Esophagus muscularis mucosa (tissue), 4 donors: ENCODE measurements around the gene ATXN7L3. TPM values are rescaled to one million over a fixed set of nuclear protein-coding genes. Genes with fewer than 3 reads are reported as not detected.
"Not testable (repeated sequence)": the region's sequence is repeated elsewhere in the genome, so short reads cannot be mapped to it uniquely, and the experiment has no call there.

Experiments
- DNase-seq: peaks from one replicate; pipeline ENCODE4 v3.0.0-alpha.2; 2017; ENCODE audit errors: extremely low spot score
- H3K27ac ChIP-seq, 4 donors: fragments of 200-600 bp; sonication (generic); replicated peaks in 1 of 4; 1 replicate in 3 of 4; 2 replicates in 1 of 4; pipeline ENCODE4 v1.5.1; 2016 to 2019; ENCODE audit warnings: mild to moderate bottlenecking in 1 of 4
- H3K27me3 ChIP-seq, 4 donors: fragments of 200-600 bp; sonication (generic); one replicate each; pipeline versions ENCODE4 v1.5.1 to v1.6.0; 2016 to 2019
- H3K36me3 ChIP-seq, 4 donors: fragments of 200-600 bp; sonication (generic); one replicate each; pipeline ENCODE4 v1.5.1; 2016 to 2019
- H3K4me1 ChIP-seq, 4 donors: fragments of 200-600 bp; sonication (generic); one replicate each; pipeline ENCODE4 v1.5.1; 2016 to 2019
- H3K4me3 ChIP-seq, 4 donors: fragments of 200-600 bp; sonication (generic); 1 replicate in 2 of 4; 2 replicates in 2 of 4; pipeline ENCODE4 v1.5.1; 2016 to 2019; ENCODE audit warnings: mild to moderate bottlenecking in 4 of 4, moderate library complexity in 1 of 4
- H3K9me3 ChIP-seq, 4 donors: fragments of 200-600 bp; sonication (generic); 1 replicate in 3 of 4; 2 replicates in 1 of 4; pipeline ENCODE4 v1.5.1; 2016 to 2019
- EP300 ChIP-seq: sonication (generic); formaldehyde crosslinking; IDR thresholded peaks from one replicate; pipeline ENCODE4 v1.6.1; 2017; ENCODE audit warnings: antibody characterized with exemption
- POLR2A ChIP-seq: fragments of 450-650 bp; IDR thresholded peaks from one replicate; pipeline ENCODE4 v1.6.1; 2017; ENCODE audit warnings: antibody characterized with exemption, moderate library complexity, mild to moderate bottlenecking, low read depth
- POLR2AphosphoS5 ChIP-seq, 2 donors: sonication (generic); formaldehyde crosslinking; IDR thresholded peaks; one replicate each; pipeline ENCODE4 v1.6.1; 2017; ENCODE audit warnings: antibody characterized with exemption in 2 of 2
- WGBS: methylation state at CpG from one replicate; pipeline ENCODE4 v1.1.5; 2018; 5-methylcytosine and 5-hydroxymethylcytosine counted together
- intact Hi-C: fragments of 100-400 bp; cut with DNase I; formaldehyde crosslinking; loops from one replicate; pipeline ENCODE4 v1.15.1; 2023
- small RNA-seq, 3 donors: library from RNA; depleted of rRNA; stranded (forward); fragments of <200 nt; gene quantifications; one replicate each; pipeline ENCODE3, GENCODE V24; 2016
- total RNA-seq, 4 donors: library from RNA; depleted of rRNA; stranded (reverse); fragments of >200 nt; gene quantifications; one replicate each; pipeline versions ENCODE4 v1.1.0 to v1.2.1, GENCODE V29; 2016
- TF ChIP-seq, protein P1 (sequence below), 3 experiments: fragments of 200-600 bp in 2 of 3; fragments of 450-650 bp in 1 of 3; sonication (generic) in 2 of 3; IDR thresholded peaks; one replicate each; pipeline ENCODE4 v1.5.1; 2017 to 2019; ENCODE audit warnings: antibody characterized with exemption in 3 of 3, mild to moderate bottlenecking in 2 of 3, moderate library complexity in 1 of 3

Gene ATXN7L3
- total RNA-seq, 4 donors from 2014 or later, result 41.9 to 72.6 (median 50.0) TPM

DNA sequence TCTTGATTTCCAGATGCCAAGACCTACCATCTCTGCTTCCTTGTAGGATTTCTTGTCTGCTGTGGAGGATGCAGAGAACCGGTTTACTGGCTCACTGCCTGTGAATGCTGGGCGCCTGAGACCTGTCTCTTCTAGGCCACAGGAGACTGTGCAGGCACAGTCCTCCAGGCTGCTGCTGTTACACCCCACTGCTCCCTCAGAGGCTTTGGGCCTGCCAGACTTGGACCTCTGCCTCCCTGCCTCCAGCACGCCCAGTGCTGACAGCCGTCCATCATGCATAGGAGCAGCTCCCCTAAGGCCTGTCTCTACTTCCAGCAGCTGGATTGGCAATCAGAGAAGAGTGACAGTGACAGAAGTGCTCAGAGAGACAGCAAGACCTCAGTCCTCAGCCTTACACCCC lies 51.9 kb downstream of the ATXN7L3 start:
- intact Hi-C loops, result loop anchor here (10.0 kb wide), 1 partner anchor 243 kb away; the partner anchor contains the start of gene MPP2
- no peak overlapping the region for H3K27ac ChIP-seq
- WGBS, result 88% methylated on average over 3 of the region's 4 CpGs

DNA sequence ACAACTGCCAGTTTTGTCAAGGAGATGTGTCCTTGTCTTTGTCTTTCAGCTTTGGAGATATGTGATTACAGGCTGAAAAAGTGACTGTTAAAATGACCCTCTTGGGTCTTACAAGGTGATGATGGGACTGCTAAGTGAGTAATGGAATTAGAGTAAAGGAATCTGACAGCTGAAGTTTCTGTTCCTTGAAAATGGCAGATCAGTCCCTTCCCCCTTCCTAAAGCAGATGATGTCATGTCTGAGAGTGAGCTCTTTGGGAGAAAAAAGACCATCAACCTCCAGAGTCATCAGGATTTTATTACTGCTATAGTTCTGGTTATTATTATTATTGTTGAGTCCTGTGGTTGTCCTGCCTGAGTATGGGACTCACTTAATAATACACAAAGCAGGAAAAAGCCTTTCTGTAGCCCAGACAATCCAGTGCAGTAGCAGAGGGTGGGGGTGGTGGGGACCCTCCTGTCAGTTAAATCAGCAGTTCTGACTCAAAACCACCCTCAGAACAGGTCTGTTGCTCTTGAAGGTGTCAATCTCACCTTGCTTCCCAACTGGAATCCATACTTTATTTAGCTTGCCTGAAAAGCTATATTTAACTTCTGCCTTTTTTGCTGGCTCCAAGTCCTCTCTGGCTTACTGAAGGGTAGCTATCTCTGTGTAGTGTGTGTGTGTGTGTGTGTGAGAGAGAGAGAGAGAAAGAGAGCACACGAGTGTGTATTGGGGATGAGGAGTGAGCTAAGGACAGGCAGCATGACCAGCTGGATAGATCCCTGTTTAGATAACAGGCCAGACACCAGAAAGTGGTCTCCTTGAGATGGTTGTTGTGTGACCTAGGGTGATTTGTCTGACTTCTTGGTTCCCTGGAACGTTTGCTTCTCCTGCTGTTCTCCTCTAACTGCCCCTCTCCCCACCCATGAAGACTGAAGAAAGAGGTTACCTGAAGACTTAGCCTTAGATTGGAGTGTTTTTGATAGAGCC lies 53.0 kb downstream of the ATXN7L3 start:
- TF ChIP-seq, protein P1, sequence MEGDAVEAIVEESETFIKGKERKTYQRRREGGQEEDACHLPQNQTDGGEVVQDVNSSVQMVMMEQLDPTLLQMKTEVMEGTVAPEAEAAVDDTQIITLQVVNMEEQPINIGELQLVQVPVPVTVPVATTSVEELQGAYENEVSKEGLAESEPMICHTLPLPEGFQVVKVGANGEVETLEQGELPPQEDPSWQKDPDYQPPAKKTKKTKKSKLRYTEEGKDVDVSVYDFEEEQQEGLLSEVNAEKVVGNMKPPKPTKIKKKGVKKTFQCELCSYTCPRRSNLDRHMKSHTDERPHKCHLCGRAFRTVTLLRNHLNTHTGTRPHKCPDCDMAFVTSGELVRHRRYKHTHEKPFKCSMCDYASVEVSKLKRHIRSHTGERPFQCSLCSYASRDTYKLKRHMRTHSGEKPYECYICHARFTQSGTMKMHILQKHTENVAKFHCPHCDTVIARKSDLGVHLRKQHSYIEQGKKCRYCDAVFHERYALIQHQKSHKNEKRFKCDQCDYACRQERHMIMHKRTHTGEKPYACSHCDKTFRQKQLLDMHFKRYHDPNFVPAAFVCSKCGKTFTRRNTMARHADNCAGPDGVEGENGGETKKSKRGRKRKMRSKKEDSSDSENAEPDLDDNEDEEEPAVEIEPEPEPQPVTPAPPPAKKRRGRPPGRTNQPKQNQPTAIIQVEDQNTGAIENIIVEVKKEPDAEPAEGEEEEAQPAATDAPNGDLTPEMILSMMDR (IDR thresholded peaks at IDR 0.05), result no peak
- peaks cover 28 to 69% (median 44%) of the 10 kb centered on the region in 4 donors for H3K4me1 ChIP-seq
- 44% methylated on average over 2 of the region's 2 CpGs for WGBS
- DNase-seq, result no peak
- H3K4me3 ChIP-seq, result no peak overlapping the region
- intact Hi-C loops, result loop anchor here (10.0 kb wide), 1 partner anchor 242 kb away; the partner anchor contains the start of gene MPP2
- peaks cover 0 to 10% (median 3%) of the 10 kb centered on the region in 4 donors for H3K36me3 ChIP-seq
- H3K27ac ChIP-seq, result peak overlapping the region; percentile 70 to 81 (median 78)
- H3K27me3 ChIP-seq, result no peaks in the 10 kb centered on the region
- H3K9me3 ChIP-seq, result no peaks in the 10 kb centered on the region

More for the DNA sequence above, 51.9 kb downstream of the ATXN7L3 start:
- H3K36me3 ChIP-seq, result peaks cover 0 to 10% (median 3%) of the 10 kb centered on the region in 4 donors
- no peak overlapping the region for H3K4me3 ChIP-seq
- no peak for DNase-seq
- peaks cover 19 to 59% (median 34%) of the 10 kb centered on the region in 4 donors for H3K4me1 ChIP-seq
- H3K9me3 ChIP-seq, result no peaks in the 10 kb centered on the region
- TF ChIP-seq, protein P1 (IDR thresholded peaks at IDR 0.05), result no peak
- TF ChIP-seq EP300 (no peak), POLR2A (no peak), POLR2AphosphoS5 (IDR thresholded peaks at IDR 0.05) (no peak)
- H3K27me3 ChIP-seq, result no peaks in the 10 kb centered on the region

DNA sequence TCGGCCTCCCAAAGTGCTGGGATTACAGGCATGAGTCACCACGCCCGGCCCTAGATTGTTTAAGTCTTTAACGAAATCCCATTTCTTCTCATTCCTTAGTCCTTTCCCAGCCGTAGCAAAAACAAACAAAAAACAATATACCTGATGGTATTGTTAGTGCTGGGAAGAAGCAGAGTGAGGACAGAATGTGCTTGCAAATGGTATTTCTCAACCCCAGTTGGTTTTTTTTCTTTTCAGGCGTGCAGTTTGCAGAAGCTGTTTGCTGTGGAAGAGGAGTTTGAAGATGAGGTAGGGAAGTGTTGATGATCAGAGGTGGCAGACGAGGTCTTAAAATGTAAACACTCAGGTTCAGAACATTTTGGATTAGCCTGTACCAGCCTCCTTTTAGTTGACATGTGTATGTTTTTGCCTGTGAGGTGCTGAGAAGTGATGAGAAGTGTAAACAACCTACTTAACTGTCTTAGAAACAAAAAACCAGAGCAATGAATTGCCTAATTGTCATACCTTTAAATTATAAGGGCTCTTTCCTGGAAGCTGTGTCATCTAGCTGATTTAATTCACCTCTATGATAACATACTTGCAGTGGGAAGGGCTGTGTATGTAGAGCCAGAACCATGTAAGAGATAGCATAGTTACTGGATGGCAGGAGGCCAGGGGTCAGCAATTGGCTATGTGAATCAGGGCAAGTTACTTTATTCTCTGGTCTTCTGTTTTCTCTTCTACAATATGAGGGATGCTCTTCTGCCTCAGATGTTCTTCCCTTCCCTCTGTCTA lies 54.5 kb downstream of the ATXN7L3 start:
- TF ChIP-seq, protein P1 (IDR thresholded peaks at IDR 0.05), result no peak
- peak; percentile 93 for TF ChIP-seq EP300
- TF ChIP-seq POLR2A, result no peak
- TF ChIP-seq POLR2AphosphoS5 (IDR thresholded peaks at IDR 0.05), result peak; percentile 46 to 87
- intact Hi-C loops, result loop anchor here (10.0 kb wide), 1 partner anchor 240 kb away; the partner anchor contains the start of gene MPP2
- peaks cover 0 to 10% (median 3%) of the 10 kb centered on the region in 4 donors for H3K36me3 ChIP-seq
- no peak for DNase-seq
- peaks cover 28 to 70% (median 50%) of the 10 kb centered on the region in 4 donors for H3K4me1 ChIP-seq
- WGBS, result 89% methylated on average over 7 of the region's 7 CpGs
- peak overlapping the region; percentile 70 to 81 (median 78) for H3K27ac ChIP-seq
- H3K4me3 ChIP-seq, result no peak overlapping the region
- H3K27me3 ChIP-seq, result no peaks in the 10 kb centered on the region
- no peaks in the 10 kb centered on the region for H3K9me3 ChIP-seq

DNA sequence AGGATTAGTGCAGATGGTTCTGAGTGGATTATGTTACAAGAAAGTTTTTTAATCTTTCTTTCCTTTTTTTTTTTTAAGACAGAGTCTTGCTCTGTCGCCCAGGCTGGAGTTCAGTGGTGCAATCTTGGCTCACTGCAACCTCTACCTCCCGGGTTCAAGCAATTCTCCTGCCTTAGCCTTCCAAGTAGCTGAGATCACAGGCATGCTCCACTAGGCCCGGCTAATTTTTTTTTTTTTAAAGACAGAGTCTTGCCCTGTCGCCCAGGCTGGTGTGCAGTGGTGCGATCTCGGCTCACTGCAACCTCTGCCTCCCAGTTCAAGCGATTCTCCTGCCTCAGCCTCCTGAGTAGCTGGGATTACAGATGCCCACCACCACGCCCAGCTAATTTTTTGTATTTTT lies 55.8 kb downstream of the ATXN7L3 start:
- H3K27me3 ChIP-seq, H3K9me3 ChIP-seq, H3K36me3 ChIP-seq, H3K4me3 ChIP-seq, DNase-seq: not testable (repeated sequence)
- intact Hi-C loops, result loop anchor here (10.0 kb wide), 1 partner anchor 239 kb away; the partner anchor contains the start of gene MPP2
- Histone ChIP-seq H3K4me1 (peaks cover 28 to 60% (median 50%) of the 10 kb centered on the region in 4 donors), H3K27ac (peak overlapping the region; percentile 70 to 81 (median 78))
- WGBS, result 91% methylated on average over 8 of the region's 8 CpGs

Small RNAs within 50 kb of the gene (small RNA-seq; reads per million reads assigned to genes)
- 0 reads per million in 3 donors for gene MIR6782

Other genes with a start within 250 kb of the ATXN7L3 start
- gene PYY, start 245.9 kb downstream of the ATXN7L3 start, total RNA-seq, result not detected
- 1 to 10 TPM in 3 of 4 donors, under 1 TPM in 1; 0.83 to 3.4 (median 1.8) TPM for gene NAGS, start 195.3 kb downstream of the ATXN7L3 start, total RNA-seq
- gene TMEM101, start 184.9 kb downstream of the ATXN7L3 start, total RNA-seq, result 10 to 100 TPM; 22.9 to 30.7 (median 27.2) TPM
- 10 to 100 TPM; 37.8 to 59.2 (median 46.0) TPM for gene LSM12, start 133.2 kb downstream of the ATXN7L3 start, total RNA-seq
- gene G6PC3, start 129.1 kb downstream of the ATXN7L3 start, total RNA-seq, result 10 to 100 TPM; 23.9 to 37.5 (median 30.7) TPM
- 100 to 1,000 TPM in 3 of 4 donors, 10 to 100 TPM in 1; 75.6 to 237 (median 130) TPM for gene HDAC5, start 76.2 kb downstream of the ATXN7L3 start, total RNA-seq
- gene HROB, start 58.0 kb downstream of the ATXN7L3 start, total RNA-seq, result 1 to 10 TPM; 1.7 to 4.6 (median 2.6) TPM
- 10 to 100 TPM in 1 of 4 donors, 1 to 10 TPM in 3; 3.3 to 10.8 (median 6.0) TPM for gene ASB16, start 29.2 kb downstream of the ATXN7L3 start, total RNA-seq
- gene TMUB2, start 12.9 kb downstream of the ATXN7L3 start, total RNA-seq, result 10 to 100 TPM; 25.3 to 50.3 (median 33.4) TPM
- 10 to 100 TPM; 48.7 to 78.8 (median 66.1) TPM for gene UBTF, start 19.8 kb upstream of the ATXN7L3 start, total RNA-seq
- gene SLC4A1, start 68.3 kb upstream of the ATXN7L3 start, total RNA-seq, result 1 to 10 TPM in 1 of 4 donors, under 1 TPM in 2, not detected in 1; 0.11 to 2.0 (median 0.19) TPM
- 1 to 10 TPM in 3 of 4 donors, under 1 TPM in 1; 0.42 to 2.8 (median 1.7) TPM for gene RUNDC3A, start 108.7 kb upstream of the ATXN7L3 start, total RNA-seq
- gene SLC25A39, start 124.9 kb upstream of the ATXN7L3 start, total RNA-seq, result 10 to 100 TPM; 41.1 to 69.0 (median 56.8) TPM
- gene GRN, start 145.4 kb upstream of the ATXN7L3 start, total RNA-seq, result 100 to 1,000 TPM; 169 to 313 (median 260) TPM
- gene FAM171A2, start 164.0 kb upstream of the ATXN7L3 start, total RNA-seq, result 1 to 10 TPM in 2 of 4 donors, under 1 TPM in 2; 0.42 to 2.0 (median 1.2) TPM
- 1 to 10 TPM in 2 of 4 donors, under 1 TPM in 2; 0.42 to 1.7 (median 1.0) TPM for gene ITGA2B, start 189.8 kb upstream of the ATXN7L3 start, total RNA-seq